GM12891 (cell line): Measurements from ENCODE around the gene ZSCAN1.

Experiments
- DNase-seq: peaks from one replicate; pipeline ENCODE4 v3.0.0; 2011; ENCODE audit warnings: low spot score; ENCODE audit not compliant: insufficient read length
- FAIRE-seq: peaks from 2 replicates; lab custom pipeline; 2011; peaks lifted over from hg19 to GRCh38; lab: Jason Lieb, UNC
- PAX5 ChIP-seq: IDR thresholded peaks from 2 replicates; pipeline ENCODE4 v1.6.1; 2011; ENCODE audit warnings: low read length, moderate library complexity, mild to moderate bottlenecking; ENCODE audit not compliant: insufficient read depth, severe bottlenecking
- POLR2A ChIP-seq: IDR thresholded peaks from 2 replicates; pipeline ENCODE4 v1.6.1; 2011; ENCODE audit warnings: low read depth, low read length, control low read depth
- POLR2AphosphoS5 ChIP-seq: IDR thresholded peaks from 2 replicates; pipeline ENCODE4 v1.6.1; 2011; ENCODE audit warnings: low read depth, low read length, control low read depth
- POU2F2 ChIP-seq: IDR thresholded peaks from 2 replicates; pipeline ENCODE4 v1.6.1; 2011; ENCODE audit warnings: low read depth, mild to moderate bottlenecking, control low read depth, low read length, moderate library complexity
- SPI1 ChIP-seq: IDR thresholded peaks from 2 replicates; pipeline ENCODE4 v1.6.1; 2011; ENCODE audit warnings: low read depth, low read length, control low read depth
- TAF1 ChIP-seq: IDR thresholded peaks from 2 replicates; pipeline ENCODE4 v1.6.1; 2011; ENCODE audit warnings: low read depth, low read length, control low read depth

The ZSCAN1 gene

GRCh38 chr19:58037927-58038687 lies 4.3 kb downstream of the ZSCAN1 start:
- FAIRE-seq (no peak), DNase-seq (no peak)
- TF ChIP-seq TAF1 (no peak), PAX5 (no peak), POLR2AphosphoS5 (no peak), POU2F2 (no peak), POLR2A (no peak), SPI1 (no peak)

- TF ChIP-seq POLR2A (no peak), POLR2AphosphoS5 (no peak), TAF1 (no peak), SPI1 (no peak), POU2F2 (no peak), PAX5 (no peak)
- DNase-seq (no peak), FAIRE-seq (no peak)
These were observed 4.9 kb downstream of the ZSCAN1 start for GRCh38 chr19:58038688-58039204.

GRCh38 chr19:58040751-58041525 lies 7.1 kb downstream of the ZSCAN1 start:
- DNase-seq: no peak
- no peak for FAIRE-seq
- TF ChIP-seq PAX5 (no peak), POU2F2 (no peak), POLR2AphosphoS5 (no peak)

DNA sequence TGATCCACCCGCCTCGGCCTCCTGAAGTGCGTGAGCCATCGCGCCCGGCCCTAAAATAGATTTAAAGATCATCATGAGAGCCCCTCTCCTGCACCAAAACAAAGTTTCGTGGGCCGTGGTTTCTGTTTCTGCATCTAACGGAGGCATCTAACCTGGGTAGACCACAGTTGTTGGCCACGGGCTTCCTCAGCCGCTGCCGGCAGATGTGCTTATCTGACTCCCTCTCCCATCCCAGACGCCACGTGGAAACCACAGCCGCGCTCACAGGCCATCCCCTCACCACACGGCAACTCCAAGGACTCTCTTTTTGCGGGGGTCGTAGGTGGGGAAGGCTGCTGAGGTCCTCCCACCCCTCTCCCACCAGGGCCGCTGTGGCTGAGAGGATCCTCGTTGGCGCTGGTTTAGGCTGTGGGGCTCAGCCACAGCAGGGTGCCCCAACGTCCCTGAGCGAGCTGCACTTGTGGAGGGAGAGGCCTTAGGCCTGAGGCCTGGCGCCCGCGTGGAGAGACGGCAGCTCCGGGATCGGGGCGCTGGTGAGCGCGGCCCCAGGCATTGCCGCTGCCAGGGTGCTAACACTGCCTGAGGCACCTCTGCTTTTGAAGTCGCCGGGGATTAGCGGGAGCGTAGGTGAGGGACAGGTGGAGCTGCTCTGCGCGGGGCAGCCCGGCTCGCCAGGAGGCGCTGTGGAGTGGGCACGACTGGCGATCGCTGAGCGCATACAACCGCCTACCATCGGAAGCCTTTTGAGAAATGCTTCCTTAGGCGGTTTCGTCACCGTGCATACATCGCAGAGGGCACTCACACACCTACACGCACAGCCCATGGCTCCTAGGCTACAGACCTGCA lies 8.9 kb downstream of the ZSCAN1 start:
- FAIRE-seq (no peak), DNase-seq (no peak)
- TF ChIP-seq PAX5 (no peak), POLR2A (no peak), POU2F2 (no peak), TAF1 (no peak), SPI1 (no peak), POLR2AphosphoS5 (no peak)

DNA sequence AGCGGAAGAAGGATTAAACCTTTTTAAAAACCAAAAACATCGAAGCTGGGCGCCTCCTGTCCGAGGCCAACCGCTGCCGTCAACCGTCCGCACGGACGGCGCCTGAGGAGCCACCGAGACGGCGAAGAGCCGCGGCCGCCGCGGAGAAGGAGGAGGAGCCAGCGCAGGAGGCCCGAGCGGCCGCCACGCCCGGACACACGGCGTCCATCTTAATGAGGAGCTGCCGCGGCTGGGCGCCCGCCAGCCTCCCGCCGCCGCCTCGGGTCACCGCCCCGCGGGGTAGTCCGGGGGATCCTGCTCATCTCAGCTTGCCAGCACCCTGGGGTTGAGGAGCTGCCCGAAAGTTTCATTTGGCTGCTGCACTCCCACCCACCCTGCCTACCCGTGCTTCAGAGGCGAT lies 10.6 kb downstream of the ZSCAN1 start:
- no peak for DNase-seq
- no peak for FAIRE-seq
- no peak for TF ChIP-seq POU2F2
- no peak for TF ChIP-seq POLR2A
- TF ChIP-seq SPI1: no peak
- TF ChIP-seq TAF1: no peak
- no peak for TF ChIP-seq POLR2AphosphoS5
- TF ChIP-seq PAX5: no peak

DNA sequence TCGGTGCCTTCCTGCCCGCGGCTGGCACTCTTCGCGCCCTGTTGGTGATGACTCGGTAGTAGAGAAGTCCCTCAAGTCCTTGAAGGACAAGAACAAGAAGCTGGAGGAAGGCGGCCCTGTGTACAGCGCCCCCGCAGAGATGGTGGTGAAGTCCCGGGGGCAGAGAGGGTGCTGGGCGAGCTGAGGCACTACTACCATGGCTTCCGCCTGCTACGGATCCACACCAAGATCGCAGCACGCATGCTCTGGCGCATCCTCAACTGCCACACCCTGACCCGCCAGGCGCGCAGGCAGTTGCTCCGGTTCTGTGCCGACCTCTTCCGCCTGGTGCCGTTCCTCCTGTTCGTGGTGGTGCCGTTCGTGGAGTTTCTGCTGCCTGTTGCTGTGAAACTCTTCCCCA lies 11.1 kb downstream of the ZSCAN1 start:
- TF ChIP-seq PAX5: no peak
- no peak for TF ChIP-seq TAF1
- no peak for TF ChIP-seq POU2F2
- TF ChIP-seq SPI1: no peak
- no peak for TF ChIP-seq POLR2AphosphoS5
- TF ChIP-seq POLR2A: no peak
- DNase-seq (no peak), FAIRE-seq (no peak)

- no peak for FAIRE-seq
These were observed 11.7 kb downstream of the ZSCAN1 start for GRCh38 chr19:58045411-58046050.

DNA sequence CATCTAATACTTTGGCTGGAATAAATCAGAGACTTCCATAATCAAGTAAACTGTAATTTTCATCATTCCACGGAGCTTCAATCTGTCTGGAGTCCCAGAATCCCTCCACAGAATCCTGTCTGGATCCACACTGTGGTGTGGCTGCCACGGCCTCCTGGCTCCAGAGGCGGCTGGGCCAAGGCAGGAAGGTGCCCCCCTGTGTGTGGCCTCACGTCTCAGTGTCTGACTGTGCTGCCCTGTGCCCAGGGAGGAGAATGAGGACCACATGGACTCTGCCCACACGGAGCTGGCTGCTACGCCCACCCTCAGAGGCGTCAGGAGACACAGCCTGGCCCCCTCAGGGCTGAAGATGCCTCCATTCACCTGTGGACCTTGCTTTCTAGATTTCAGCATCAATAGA lies 13.0 kb downstream of the ZSCAN1 start:
- FAIRE-seq: no peak
- DNase-seq: no peak
- TF ChIP-seq POLR2A (no peak), SPI1 (no peak), PAX5 (no peak)

More at GRCh38 chr19:58045411-58046050, 11.7 kb downstream of the ZSCAN1 start:
- TF ChIP-seq POU2F2 (no peak), PAX5 (no peak)
- no peak for DNase-seq

GRCh38 chr19:58047672-58048071 lies 13.8 kb downstream of the ZSCAN1 start:
- TF ChIP-seq POU2F2: no peak
- no peak for TF ChIP-seq TAF1
- no peak for TF ChIP-seq POLR2A
- FAIRE-seq: no peak
- no peak for DNase-seq
